ENCODE data around the gene KCNQ2. TPM values are rescaled to one million over a fixed set of nuclear protein-coding genes. Genes with fewer than 3 reads are reported as not detected.

KCNQ2 gene
- total and polyA plus RNA-seq, 5 experiments from 2014 or later, result 0.30 to 0.49 TPM; not detected in 3

DNA sequence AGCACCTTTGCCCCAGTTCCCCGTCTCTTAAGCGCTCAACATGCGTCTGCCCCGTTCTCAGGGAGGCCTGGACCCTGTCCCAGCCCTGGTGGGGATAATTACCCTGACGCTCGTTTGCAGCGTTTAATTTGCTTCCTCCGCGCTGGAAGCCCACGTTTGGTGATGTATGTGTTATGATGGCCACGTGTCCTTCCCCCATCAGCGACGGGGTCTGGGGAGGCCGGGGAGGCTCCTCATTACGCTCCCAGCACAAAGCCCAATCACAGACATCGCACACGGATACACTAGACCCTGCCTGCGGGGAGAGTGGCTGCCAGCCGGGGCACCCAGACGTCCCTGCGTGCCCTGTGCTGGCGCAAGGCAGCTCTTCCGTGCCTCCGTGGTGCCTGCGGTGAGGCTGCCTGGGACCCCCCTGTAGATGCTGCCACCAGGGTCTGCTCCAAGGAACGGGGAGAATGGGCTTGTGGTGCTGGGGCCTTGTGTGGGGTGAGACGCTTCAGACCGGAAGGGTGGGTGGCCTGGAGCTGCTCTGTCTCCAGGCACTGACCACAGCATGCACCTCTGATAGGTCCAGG, 101.1 kb downstream of the KCNQ2 start:
- Mint-ChIP-seq H3K4me1 (peaks cover 0 to 3% (median 0%) of the 10 kb centered on the region in 4 donors), H3K9me3 (no peaks in the 10 kb centered on the region), H3K36me3 (no peaks in the 10 kb centered on the region), H3K27me3 (peaks cover 0 to 28% (median 12%) of the 10 kb centered on the region in 5 donors), H3K4me3 (no peak overlapping the region), H3K27ac (peak overlapping the region in 1 of 10 donors; percentile 71)
- POLR2A ChIA-PET, result no interaction called here
- DNase-seq (no peak), ATAC-seq (no peak)

- POLR2A ChIA-PET, result no interaction called here
- Mint-ChIP-seq H3K4me1 (peaks cover 0 to 3% (median 0%) of the 10 kb centered on the region in 4 donors), H3K9me3 (no peaks in the 10 kb centered on the region), H3K36me3 (no peaks in the 10 kb centered on the region), H3K27me3 (peaks cover 0 to 28% (median 11%) of the 10 kb centered on the region in 5 donors), H3K4me3 (no peak overlapping the region), H3K27ac (no peak overlapping the region)
- DNase-seq (no peak), ATAC-seq (no peak)
These were observed 101.8 kb downstream of the KCNQ2 start for GRCh38 chr20:63370618-63371187.

- peaks cover 0 to 33% (median 11%) of the 10 kb centered on the region in 5 donors for H3K27me3 Mint-ChIP-seq
- no peaks in the 10 kb centered on the region for H3K9me3 Mint-ChIP-seq
- H3K27ac Mint-ChIP-seq, result no peak overlapping the region
- peaks cover 0 to 3% (median 0%) of the 10 kb centered on the region in 4 donors for H3K4me1 Mint-ChIP-seq
- ATAC-seq (no peak), DNase-seq (no peak)
- no peaks in the 10 kb centered on the region for H3K36me3 Mint-ChIP-seq
- POLR2A ChIA-PET, result no interaction called here
- H3K4me3 Mint-ChIP-seq, result no peak overlapping the region
These were observed 102.5 kb downstream of the KCNQ2 start for GRCh38 chr20:63369724-63370617.

DNA sequence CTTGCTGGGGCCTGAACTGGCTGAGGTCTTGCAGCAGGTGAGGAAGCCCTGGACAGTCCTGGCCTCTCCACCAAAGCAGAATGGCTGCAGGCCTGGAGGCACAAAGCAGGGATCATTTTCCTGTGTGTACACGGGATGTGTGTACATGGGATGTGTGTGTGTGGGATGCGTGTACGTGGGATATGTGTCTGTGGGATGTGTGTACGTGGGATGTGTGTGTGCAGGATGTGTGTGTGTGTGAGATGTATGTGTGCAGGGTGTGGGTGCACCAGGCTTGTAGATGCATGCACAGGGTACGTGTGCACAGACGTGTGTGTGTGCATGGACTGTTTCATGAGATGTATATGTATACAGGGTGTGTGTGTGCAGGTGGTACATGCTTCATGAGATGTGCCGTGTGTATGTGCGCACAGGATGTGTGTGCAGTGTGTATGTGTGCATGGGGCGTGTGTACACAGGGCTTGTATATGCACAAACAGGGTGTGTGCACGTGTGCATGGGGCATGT, 103.4 kb downstream of the KCNQ2 start:
- H3K36me3 Mint-ChIP-seq, result no peaks in the 10 kb centered on the region
- peaks cover 0 to 37% (median 13%) of the 10 kb centered on the region in 5 donors for H3K27me3 Mint-ChIP-seq

GRCh38 chr20:63368151-63368550, 104.3 kb downstream of the KCNQ2 start:
- Mint-ChIP-seq H3K36me3 (no peaks in the 10 kb centered on the region), H3K4me3 (no peak overlapping the region), H3K27ac (no peak overlapping the region), H3K27me3 (peaks cover 0 to 44% (median 14%) of the 10 kb centered on the region in 5 donors), H3K4me1 (peaks cover 0 to 3% (median 0%) of the 10 kb centered on the region in 4 donors), H3K9me3 (no peaks in the 10 kb centered on the region)
- DNase-seq (no peak), ATAC-seq (no peak)
- POLR2A ChIA-PET, result no interaction called here

More for the DNA sequence above, 103.4 kb downstream of the KCNQ2 start:
- DNase-seq, result no peak
- Mint-ChIP-seq H3K9me3 (no peaks in the 10 kb centered on the region), H3K4me1 (peaks cover 0 to 3% (median 0%) of the 10 kb centered on the region in 4 donors), H3K4me3 (peak overlapping the region in 1 of 10 donors; percentile 2), H3K27ac (no peak overlapping the region)
- no peak for ATAC-seq
- POLR2A ChIA-PET, result no interaction called here

DNA sequence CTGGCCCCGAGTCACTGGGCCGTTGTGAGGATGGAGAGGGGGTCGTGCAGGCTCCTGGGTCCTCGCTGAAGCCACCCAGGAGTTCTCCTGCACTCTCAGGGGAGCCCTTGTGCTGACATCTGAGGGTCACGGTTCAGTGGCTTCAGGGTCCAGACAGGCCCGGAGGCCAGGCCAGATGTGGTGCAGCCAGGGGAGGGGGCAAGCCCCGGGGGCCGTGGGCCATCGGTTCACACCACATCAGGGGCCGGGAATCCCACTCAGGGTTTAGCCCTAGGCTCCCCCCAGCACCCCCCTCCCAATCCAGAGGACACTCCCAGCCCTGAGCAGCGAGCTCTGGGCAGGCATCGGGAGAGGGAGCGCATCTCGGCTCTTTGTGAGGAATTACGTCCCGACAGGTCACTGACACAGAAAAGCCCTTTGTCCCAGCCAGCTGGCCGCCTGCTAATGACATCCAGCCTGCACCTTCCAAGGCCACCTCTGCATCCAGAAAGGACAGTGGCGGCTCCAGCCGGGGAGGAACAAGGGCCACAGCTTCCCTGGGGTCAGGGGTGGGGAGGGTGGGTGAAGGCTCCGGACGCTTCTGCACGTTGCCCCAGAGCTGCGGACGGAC, 104.9 kb downstream of the KCNQ2 start:
- peaks cover 0 to 3% (median 0%) of the 10 kb centered on the region in 9 donors for H3K9me3 Mint-ChIP-seq
- ATAC-seq (no peak), DNase-seq (no peak)
- H3K4me1 Mint-ChIP-seq, result peaks cover 0 to 4% (median 2%) of the 10 kb centered on the region in 4 donors
- peaks cover 4 to 44% (median 16%) of the 10 kb centered on the region in 5 donors for H3K27me3 Mint-ChIP-seq
- no peak overlapping the region for H3K4me3 Mint-ChIP-seq
- H3K36me3 Mint-ChIP-seq, result no peaks in the 10 kb centered on the region
- no peak overlapping the region for H3K27ac Mint-ChIP-seq
- POLR2A ChIA-PET, result no interaction called here

DNA sequence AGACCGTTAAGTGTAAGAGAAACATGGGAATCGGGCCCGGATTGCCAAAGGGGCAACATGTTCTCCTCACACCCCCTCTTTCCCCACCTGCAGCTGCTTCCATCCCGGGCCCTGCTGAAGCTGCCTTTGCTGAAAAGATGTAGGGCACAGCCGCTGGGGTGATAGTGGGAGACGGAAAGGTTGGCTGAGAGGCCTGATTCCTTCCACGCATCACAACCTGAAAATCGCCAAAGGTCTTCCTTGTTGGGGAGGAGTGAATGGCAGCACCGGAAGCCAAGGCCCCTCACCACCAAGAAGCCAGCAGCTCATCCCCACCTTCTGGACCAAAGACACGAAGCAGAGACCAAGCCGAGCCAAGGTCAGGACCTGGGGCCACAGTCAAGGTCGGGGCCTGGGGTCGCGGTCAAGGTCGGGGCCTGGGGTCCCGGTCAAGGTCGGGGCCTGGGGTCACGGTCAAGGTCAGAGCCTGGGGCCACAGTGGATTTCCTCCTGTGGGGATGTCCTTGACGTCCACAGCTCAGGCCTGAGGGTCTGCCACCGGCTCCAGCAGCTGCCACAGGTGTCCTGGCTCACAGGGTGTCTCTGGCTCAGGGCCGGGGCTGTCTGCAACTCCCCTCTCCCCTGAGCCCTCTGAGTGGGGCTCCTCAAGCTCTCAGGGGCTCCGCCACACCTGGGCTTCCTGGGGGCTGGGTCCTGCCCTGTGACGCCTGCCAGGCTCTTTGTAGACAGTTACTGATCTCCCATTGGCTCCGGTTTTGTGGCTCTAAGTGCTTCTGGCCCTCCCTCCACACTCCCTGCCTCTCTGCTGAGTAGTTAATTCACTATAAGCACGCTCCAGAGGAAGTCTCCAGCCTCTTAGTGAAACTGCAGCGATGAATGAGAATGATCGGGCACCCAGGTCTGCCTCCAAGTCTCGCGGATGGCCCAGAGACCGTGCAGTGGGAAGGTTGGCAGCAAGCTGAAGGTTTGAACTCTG, 105.8 kb downstream of the KCNQ2 start:
- Mint-ChIP-seq H3K27ac (no peak overlapping the region), H3K4me3 (no peak overlapping the region), H3K9me3 (peaks cover 0 to 5% (median 0%) of the 10 kb centered on the region in 9 donors), H3K36me3 (no peaks in the 10 kb centered on the region), H3K27me3 (peaks cover 8 to 50% (median 18%) of the 10 kb centered on the region in 5 donors), H3K4me1 (peaks cover 0 to 10% (median 5%) of the 10 kb centered on the region in 4 donors)
- ATAC-seq (no peak), DNase-seq (no peak)
- POLR2A ChIA-PET, result no interaction called here

DNA sequence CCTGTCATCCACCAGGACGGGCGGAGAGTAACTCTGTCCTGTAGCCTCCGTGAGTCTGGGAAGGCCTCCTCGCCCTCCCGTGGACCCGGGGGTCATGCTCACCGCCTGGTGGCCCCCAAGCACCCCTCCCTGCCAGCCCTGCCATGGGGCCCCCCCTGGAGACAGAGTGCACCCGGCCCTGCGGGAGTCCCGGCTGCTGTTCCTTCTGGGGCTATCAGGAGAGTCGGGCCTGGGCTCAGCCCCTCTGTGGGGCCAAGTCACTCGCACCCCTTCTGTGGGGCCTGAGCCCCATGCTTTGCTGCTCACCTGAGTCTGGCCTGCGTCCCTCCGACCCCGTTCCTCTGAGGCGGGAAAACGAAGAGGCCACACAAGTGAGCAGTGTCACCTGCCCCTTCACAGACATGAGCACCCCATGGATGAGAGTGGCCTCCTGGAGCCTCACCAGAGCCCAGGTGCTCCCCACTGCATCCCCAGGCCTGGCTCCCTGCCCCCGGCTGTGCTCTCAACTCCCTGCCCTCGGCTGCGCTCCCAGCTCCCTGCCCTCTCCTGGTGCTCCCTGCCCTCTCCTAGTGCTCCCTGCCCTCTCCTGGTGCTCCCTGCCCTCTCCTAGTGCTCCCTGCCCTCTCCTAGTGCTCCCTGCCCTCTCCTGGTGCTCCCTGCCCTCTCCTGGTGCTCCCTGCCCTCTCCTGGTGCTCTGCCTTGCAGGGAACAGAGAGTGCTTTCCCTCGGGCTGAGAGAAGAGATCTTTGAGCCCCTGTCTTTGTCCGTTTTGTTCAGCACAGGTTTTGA, 106.7 kb downstream of the KCNQ2 start:
- peaks cover 8 to 47% (median 16%) of the 10 kb centered on the region in 5 donors for H3K27me3 Mint-ChIP-seq
- no peaks in the 10 kb centered on the region for H3K36me3 Mint-ChIP-seq
- POLR2A ChIA-PET, result no interaction called here
- H3K27ac Mint-ChIP-seq, result no peak overlapping the region
- H3K9me3 Mint-ChIP-seq, result peaks cover 0 to 5% (median 0%) of the 10 kb centered on the region in 9 donors
- peaks cover 0 to 10% (median 5%) of the 10 kb centered on the region in 4 donors for H3K4me1 Mint-ChIP-seq
- DNase-seq (no peak), ATAC-seq (no peak)
- no peak overlapping the region for H3K4me3 Mint-ChIP-seq

- ATAC-seq (no peak), DNase-seq (no peak)
- Mint-ChIP-seq H3K4me1 (peaks cover 0 to 10% (median 5%) of the 10 kb centered on the region in 4 donors), H3K27ac (no peak overlapping the region), H3K9me3 (peaks cover 0 to 5% (median 0%) of the 10 kb centered on the region in 9 donors), H3K4me3 (no peak overlapping the region), H3K27me3 (peaks cover 8 to 50% (median 16%) of the 10 kb centered on the region in 5 donors), H3K36me3 (no peaks in the 10 kb centered on the region)
- POLR2A ChIA-PET, result no interaction called here
These were observed 107.5 kb downstream of the KCNQ2 start for GRCh38 chr20:63364801-63365585.

- Mint-ChIP-seq H3K36me3 (no peaks in the 10 kb centered on the region), H3K27ac (no peak overlapping the region), H3K4me3 (no peak overlapping the region), H3K9me3 (peaks cover 0 to 5% (median 0%) of the 10 kb centered on the region in 9 donors), H3K27me3 (peaks cover 8 to 55% (median 16%) of the 10 kb centered on the region in 5 donors), H3K4me1 (peaks cover 0 to 10% (median 4%) of the 10 kb centered on the region in 4 donors)
- DNase-seq (no peak), ATAC-seq (no peak)
- POLR2A ChIA-PET, result no interaction called here
These were observed 108.4 kb downstream of the KCNQ2 start for GRCh38 chr20:63363981-63364561.

Data from naive thymus-derived CD8-positive, alpha-beta T cell (primary cell).